Neuronal stem cell (in vitro differentiated cells): Measurements from ENCODE around the gene APBA1.
A peak's percentile ranks its signal among the peaks of the same experiment; 100 is the strongest.

Experiments
- DNase-seq: peaks from one replicate; pipeline ENCODE4 v3.0.0-alpha.2; 2013; ENCODE audit warnings: low spot score
- H2AFZ ChIP-seq: one replicate; pipeline ENCODE4 v1.6.1; 2013; ENCODE audit warnings: mild to moderate bottlenecking, low read length, inconsistent platforms
- H2AK5ac ChIP-seq: 2 replicates; pipeline ENCODE4 v1.6.1; 2013; ENCODE audit warnings: low read depth, mild to moderate bottlenecking, inconsistent platforms, low read length, moderate library complexity, mixed read lengths
- H2BK120ac ChIP-seq: 2 replicates; pipeline ENCODE4 v1.6.1; 2013; ENCODE audit warnings: low read depth, mild to moderate bottlenecking, inconsistent platforms, low read length, moderate library complexity, mixed read lengths
- H2BK12ac ChIP-seq: one replicate; pipeline ENCODE4 v1.6.1; 2013; ENCODE audit warnings: low read length, inconsistent platforms
- H2BK15ac ChIP-seq: 2 replicates; pipeline ENCODE4 v1.6.1; 2013; ENCODE audit warnings: mild to moderate bottlenecking, low read length, inconsistent platforms, mixed read lengths
- H2BK5ac ChIP-seq: one replicate; pipeline ENCODE4 v1.6.1; 2013; ENCODE audit warnings: inconsistent platforms, mild to moderate bottlenecking, low read length, moderate library complexity
- H3K14ac ChIP-seq: one replicate; pipeline ENCODE4 v1.6.1; 2013; ENCODE audit warnings: low read length, inconsistent platforms
- H3K18ac ChIP-seq: 2 replicates; pipeline ENCODE4 v1.6.1; 2013; ENCODE audit warnings: low read length, inconsistent platforms
- H3K23ac ChIP-seq: 2 replicates; pipeline ENCODE4 v1.6.1; 2013; ENCODE audit warnings: low read depth, mild to moderate bottlenecking, mixed read lengths, low read length, inconsistent platforms; ENCODE audit not compliant: poor library complexity
- H3K27ac ChIP-seq: replicated peaks from 3 replicates; pipeline ENCODE4 v1.5.1; 2013; ENCODE audit warnings: low read length, inconsistent platforms
- H3K27me3 ChIP-seq, 3 experiments: 2 replicates each; pipeline ENCODE4 v1.6.1; 2013; ENCODE audit warnings: low read length in 3 of 3, mild to moderate bottlenecking in 2 of 3, inconsistent platforms in 1 of 3, low read depth in 1 of 3, mixed read lengths in 1 of 3, moderate library complexity in 1 of 3; ENCODE audit not compliant: control insufficient read depth in 3 of 3, insufficient read depth in 3 of 3
- H3K36me3 ChIP-seq, 2 donors: replicated peaks in 1 of 2; 2 replicates each; pipeline ENCODE4 v1.6.1; 2013; ENCODE audit warnings: low read length in 2 of 2; ENCODE audit not compliant: control insufficient read depth in 2 of 2, insufficient read depth in 2 of 2
- H3K4ac ChIP-seq: 2 replicates; pipeline ENCODE4 v1.6.1; 2013; ENCODE audit warnings: inconsistent platforms, mild to moderate bottlenecking, low read length, moderate library complexity
- H3K4me1 ChIP-seq, 2 donors: 1 replicate in 1 of 2; 2 replicates in 1 of 2; pipeline ENCODE4 v1.6.1; 2013; ENCODE audit warnings: low read length in 2 of 2, low read depth in 1 of 2; ENCODE audit not compliant: control insufficient read depth in 2 of 2, insufficient read depth in 1 of 2
- H3K4me2 ChIP-seq: one replicate; pipeline ENCODE4 v1.6.1; 2013; ENCODE audit warnings: mild to moderate bottlenecking, low read length, inconsistent platforms; ENCODE audit not compliant: insufficient read depth, poor library complexity, severe bottlenecking
- H3K4me3 ChIP-seq, 2 donors: 2 replicates each; pipeline ENCODE4 v1.5.1; 2013; ENCODE audit warnings: low read length in 2 of 2, mild to moderate bottlenecking in 2 of 2, inconsistent platforms in 1 of 2, moderate library complexity in 1 of 2
- H3K79me1 ChIP-seq: one replicate; pipeline ENCODE4 v1.6.1; 2013; ENCODE audit warnings: low read depth, mild to moderate bottlenecking, inconsistent platforms, low read length, moderate library complexity
- H3K9ac ChIP-seq: one replicate; pipeline ENCODE4 v1.6.1; 2013; ENCODE audit warnings: mild to moderate bottlenecking, low read depth, low read length, inconsistent platforms; ENCODE audit not compliant: poor library complexity
- H3K9me3 ChIP-seq, 2 donors: replicated peaks in 1 of 2; 2 replicates each; pipeline versions ENCODE3 to v1.6.1; 2013; ENCODE audit warnings: low read length in 2 of 2, mild to moderate bottlenecking in 2 of 2, inconsistent platforms in 1 of 2, low read depth in 1 of 2, mixed read lengths in 1 of 2, moderate library complexity in 1 of 2; ENCODE audit not compliant: control insufficient read depth in 2 of 2, insufficient read depth in 1 of 2
- H4K8ac ChIP-seq: one replicate; pipeline ENCODE4 v1.6.1; 2013; ENCODE audit warnings: low read depth, mild to moderate bottlenecking, inconsistent platforms, low read length, moderate library complexity
- H4K91ac ChIP-seq: one replicate; pipeline ENCODE4 v1.6.1; 2013; ENCODE audit warnings: low read length, low read depth, mild to moderate bottlenecking, inconsistent platforms; ENCODE audit not compliant: poor library complexity
- WGBS, 2 donors: extraction: QIAGEN DNeasy Blood & Tissue Kit; methylation state at CpG; one replicate each; pipeline ENCODE4 v1.1.7; 2013; ENCODE audit warnings: missing lambda C conversion rate in 2 of 2, mixed read lengths in 1 of 2; ENCODE audit not compliant: insufficient read length in 2 of 2, insufficient replicate concordance in 1 of 2; ENCODE audit errors: extremely low coverage in 2 of 2; 5-methylcytosine and 5-hydroxymethylcytosine counted together

Gene APBA1

GRCh38 chr9:69649566-69650250 lies 22.5 kb downstream of the APBA1 start:
- no peak overlapping the region for H3K27ac ChIP-seq
- H2AFZ ChIP-seq, result no peak overlapping the region
- H2BK15ac ChIP-seq, result no peak overlapping the region
- no peak overlapping the region for H3K4ac ChIP-seq
- no peak overlapping the region for H3K14ac ChIP-seq
- peaks cover 0 to 8% of the 10 kb centered on the region in 2 donors for H3K4me1 ChIP-seq
- WGBS, 2 donors, result no CpG with 5 or more reads among the region's 4 CpGs
- no peaks in the 10 kb centered on the region for H3K36me3 ChIP-seq
- no peaks in the 10 kb centered on the region for H3K27me3 ChIP-seq
- H3K79me1 ChIP-seq, result no peaks in the 10 kb centered on the region
- no peak overlapping the region for H3K4me2 ChIP-seq
- no peak overlapping the region for H2BK120ac ChIP-seq
- no peak overlapping the region for H2BK5ac ChIP-seq
- no peak overlapping the region for H2AK5ac ChIP-seq
- no peak for DNase-seq
- no peak overlapping the region for H4K91ac ChIP-seq
- H3K9me3 ChIP-seq, result no peaks in the 10 kb centered on the region
- no peak overlapping the region for H3K18ac ChIP-seq
- H4K8ac ChIP-seq, result no peak overlapping the region
- H2BK12ac ChIP-seq, result no peak overlapping the region
- H3K23ac ChIP-seq, result no peak overlapping the region
- H3K4me3 ChIP-seq, result no peak overlapping the region
- no peak overlapping the region for H3K9ac ChIP-seq

GRCh38 chr9:69647804-69648203 lies 24.4 kb downstream of the APBA1 start:
- H3K4ac ChIP-seq, result no peak overlapping the region

GRCh38 chr9:69646810-69647209 lies 25.4 kb downstream of the APBA1 start:
- H3K27me3 ChIP-seq, result no peaks in the 10 kb centered on the region
- H2AFZ ChIP-seq, result no peak overlapping the region
- H3K9ac ChIP-seq, result no peak overlapping the region
- DNase-seq, result no peak
- H3K23ac ChIP-seq, result no peak overlapping the region
- no peak overlapping the region for H3K27ac ChIP-seq
- no peak overlapping the region for H2BK5ac ChIP-seq
- H3K36me3 ChIP-seq, result no peaks in the 10 kb centered on the region
- no peak overlapping the region for H3K4me2 ChIP-seq
- no peak overlapping the region for H2BK15ac ChIP-seq
- no peak overlapping the region for H2BK12ac ChIP-seq
- H2BK120ac ChIP-seq, result no peak overlapping the region
- WGBS, 2 donors, result no CpG with 5 or more reads among the region's 3 CpGs
- no peak overlapping the region for H2AK5ac ChIP-seq
- no peak overlapping the region for H3K4ac ChIP-seq
- H3K14ac ChIP-seq, result no peak overlapping the region
- H3K18ac ChIP-seq, result no peak overlapping the region
- no peaks in the 10 kb centered on the region for H3K9me3 ChIP-seq
- no peak overlapping the region for H3K4me3 ChIP-seq
- peaks cover 0 to 8% of the 10 kb centered on the region in 2 donors for H3K4me1 ChIP-seq
- no peaks in the 10 kb centered on the region for H3K79me1 ChIP-seq
- H4K91ac ChIP-seq, result no peak overlapping the region
- no peak overlapping the region for H4K8ac ChIP-seq

More at GRCh38 chr9:69647804-69648203, 24.4 kb downstream of the APBA1 start:
- Histone ChIP-seq H2AK5ac (no peak overlapping the region), H4K91ac (no peak overlapping the region), H3K4me3 (no peak overlapping the region), H3K23ac (no peak overlapping the region), H2BK12ac (no peak overlapping the region), H3K14ac (no peak overlapping the region), H3K79me1 (no peaks in the 10 kb centered on the region), H3K18ac (no peak overlapping the region), H2BK15ac (no peak overlapping the region), H2BK120ac (no peak overlapping the region), H3K4me1 (peaks cover 0 to 8% of the 10 kb centered on the region in 2 donors), H3K27me3 (no peaks in the 10 kb centered on the region), H3K4me2 (no peak overlapping the region), H2BK5ac (no peak overlapping the region), H3K36me3 (no peaks in the 10 kb centered on the region), H2AFZ (no peak overlapping the region), H3K9me3 (no peaks in the 10 kb centered on the region), H3K9ac (no peak overlapping the region), H4K8ac (no peak overlapping the region), H3K27ac (no peak overlapping the region)
- WGBS, 2 donors, result no CpG with 5 or more reads among the region's 3 CpGs
- DNase-seq, result no peak

GRCh38 chr9:69645488-69645887 lies 26.7 kb downstream of the APBA1 start:
- no CpG with 5 or more reads among the region's 10 CpGs for WGBS, 2 donors
- DNase-seq, result no peak
- H3K14ac ChIP-seq, result no peak overlapping the region

More at GRCh38 chr9:69645488-69645887, 26.7 kb downstream of the APBA1 start:
- Histone ChIP-seq H2BK12ac (no peak overlapping the region), H3K36me3 (no peaks in the 10 kb centered on the region), H3K27ac (no peak overlapping the region), H3K27me3 (no peaks in the 10 kb centered on the region), H2BK15ac (no peak overlapping the region), H3K4ac (no peak overlapping the region), H3K4me1 (peaks cover 0 to 8% of the 10 kb centered on the region in 2 donors), H2AK5ac (no peak overlapping the region), H2BK120ac (no peak overlapping the region), H2BK5ac (no peak overlapping the region), H3K9ac (no peak overlapping the region), H3K23ac (no peak overlapping the region), H4K91ac (no peak overlapping the region), H4K8ac (no peak overlapping the region), H3K4me2 (no peak overlapping the region), H2AFZ (no peak overlapping the region), H3K4me3 (no peak overlapping the region), H3K9me3 (no peaks in the 10 kb centered on the region), H3K18ac (peak overlapping the region; percentile 23), H3K79me1 (no peaks in the 10 kb centered on the region)
